Upper lobe of left lung (tissue), 4 donors: ENCODE measurements around the gene RASSF6.

Experiments
- EP300 ChIP-seq, 4 donors: sonication (generic); formaldehyde crosslinking; IDR thresholded peaks; one replicate each; pipeline ENCODE4 v1.5.1; 2017; ENCODE audit warnings: antibody characterized with exemption in 4 of 4, control low read depth in 2 of 4
- POLR2A ChIP-seq, 4 donors: fragments of 450-650 bp; IDR thresholded peaks; one replicate each; pipeline ENCODE4 v1.5.1; 2016 to 2017; ENCODE audit warnings: antibody characterized with exemption in 4 of 4, mild to moderate bottlenecking in 2 of 4
- POLR2AphosphoS5 ChIP-seq, 2 donors: sonication (generic); formaldehyde crosslinking; IDR thresholded peaks; one replicate each; pipeline ENCODE4 v1.5.1; 2017; ENCODE audit warnings: antibody characterized with exemption in 2 of 2
- TF ChIP-seq, protein P1 (sequence below), 6 experiments: fragments of 450-650 bp in 4 of 6; fragments of 200-600 bp in 2 of 6; sonication (generic) in 2 of 6; IDR thresholded peaks; one replicate each; pipeline ENCODE4 v1.5.1; 2016 to 2019; ENCODE audit warnings: antibody characterized with exemption in 6 of 6

DNA sequence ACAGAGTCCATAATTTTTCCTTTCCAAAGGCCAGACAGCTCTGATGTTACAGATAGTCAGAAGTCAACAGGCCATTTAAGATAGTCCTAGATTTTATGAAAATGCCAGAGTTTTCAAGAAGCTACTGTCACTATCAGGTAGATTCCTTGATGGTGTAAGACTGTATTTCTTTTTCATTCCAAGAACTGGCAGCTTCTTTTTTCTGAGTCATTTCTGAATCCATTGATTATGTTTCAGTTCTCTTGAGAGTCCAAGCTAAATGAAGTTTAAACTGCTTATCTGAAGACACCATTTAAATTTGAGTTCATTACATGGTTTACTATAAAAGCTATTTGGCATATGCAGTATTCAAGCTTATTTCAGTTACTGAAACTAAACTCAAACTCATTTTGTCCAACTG, 44.6 kb downstream of the RASSF6 start:
- TF ChIP-seq POLR2A (IDR thresholded peaks at IDR 0.05): no peak
- TF ChIP-seq, protein P1, sequence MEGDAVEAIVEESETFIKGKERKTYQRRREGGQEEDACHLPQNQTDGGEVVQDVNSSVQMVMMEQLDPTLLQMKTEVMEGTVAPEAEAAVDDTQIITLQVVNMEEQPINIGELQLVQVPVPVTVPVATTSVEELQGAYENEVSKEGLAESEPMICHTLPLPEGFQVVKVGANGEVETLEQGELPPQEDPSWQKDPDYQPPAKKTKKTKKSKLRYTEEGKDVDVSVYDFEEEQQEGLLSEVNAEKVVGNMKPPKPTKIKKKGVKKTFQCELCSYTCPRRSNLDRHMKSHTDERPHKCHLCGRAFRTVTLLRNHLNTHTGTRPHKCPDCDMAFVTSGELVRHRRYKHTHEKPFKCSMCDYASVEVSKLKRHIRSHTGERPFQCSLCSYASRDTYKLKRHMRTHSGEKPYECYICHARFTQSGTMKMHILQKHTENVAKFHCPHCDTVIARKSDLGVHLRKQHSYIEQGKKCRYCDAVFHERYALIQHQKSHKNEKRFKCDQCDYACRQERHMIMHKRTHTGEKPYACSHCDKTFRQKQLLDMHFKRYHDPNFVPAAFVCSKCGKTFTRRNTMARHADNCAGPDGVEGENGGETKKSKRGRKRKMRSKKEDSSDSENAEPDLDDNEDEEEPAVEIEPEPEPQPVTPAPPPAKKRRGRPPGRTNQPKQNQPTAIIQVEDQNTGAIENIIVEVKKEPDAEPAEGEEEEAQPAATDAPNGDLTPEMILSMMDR (IDR thresholded peaks at IDR 0.05): no peak
- no peak for TF ChIP-seq POLR2AphosphoS5 (IDR thresholded peaks at IDR 0.05)
- TF ChIP-seq EP300 (IDR thresholded peaks at IDR 0.05): no peak
